IPS-18a (cell line): Measurements from ENCODE around the gene PRKG1.
"Not testable (repeated sequence)": the region's sequence is repeated elsewhere in the genome, so short reads cannot be mapped to it uniquely, and the experiment has no call there.

Experiments used
- H3K27ac ChIP-seq: one replicate; pipeline ENCODE4 v1.5.1; 2013; ENCODE audit warnings: low read length
- H3K27me3 ChIP-seq: one replicate; pipeline ENCODE4 v1.6.1; 2013; ENCODE audit warnings: mild to moderate bottlenecking, low read length; ENCODE audit not compliant: control insufficient read depth, insufficient read depth
- H3K36me3 ChIP-seq: one replicate; pipeline ENCODE4 v1.6.1; 2013; ENCODE audit warnings: low read depth, low read length; ENCODE audit not compliant: control insufficient read depth
- H3K4me1 ChIP-seq: one replicate; pipeline ENCODE4 v1.6.1; 2013; ENCODE audit warnings: low read depth, low read length; ENCODE audit not compliant: control insufficient read depth
- H3K4me3 ChIP-seq: one replicate; pipeline ENCODE4 v1.5.1; 2013; ENCODE audit warnings: low read length
- H3K9ac ChIP-seq: one replicate; pipeline ENCODE4 v1.6.1; 2013; ENCODE audit warnings: mild to moderate bottlenecking, low read length, moderate library complexity
- H3K9me3 ChIP-seq: one replicate; pipeline ENCODE4 v1.6.1; 2013; ENCODE audit warnings: low read depth, low read length; ENCODE audit not compliant: control insufficient read depth

PRKG1 gene

GRCh38 chr10:51266496-51266895, 192.2 kb downstream of the PRKG1 start:
- Histone ChIP-seq H3K9me3 (no peaks in the 10 kb centered on the region), H3K27ac (no peak overlapping the region), H3K27me3 (no peaks in the 10 kb centered on the region), H3K4me3 (no peak overlapping the region), H3K36me3 (no peaks in the 10 kb centered on the region), H3K9ac (no peak overlapping the region), H3K4me1 (peaks cover 72% of the 10 kb centered on the region)

DNA sequence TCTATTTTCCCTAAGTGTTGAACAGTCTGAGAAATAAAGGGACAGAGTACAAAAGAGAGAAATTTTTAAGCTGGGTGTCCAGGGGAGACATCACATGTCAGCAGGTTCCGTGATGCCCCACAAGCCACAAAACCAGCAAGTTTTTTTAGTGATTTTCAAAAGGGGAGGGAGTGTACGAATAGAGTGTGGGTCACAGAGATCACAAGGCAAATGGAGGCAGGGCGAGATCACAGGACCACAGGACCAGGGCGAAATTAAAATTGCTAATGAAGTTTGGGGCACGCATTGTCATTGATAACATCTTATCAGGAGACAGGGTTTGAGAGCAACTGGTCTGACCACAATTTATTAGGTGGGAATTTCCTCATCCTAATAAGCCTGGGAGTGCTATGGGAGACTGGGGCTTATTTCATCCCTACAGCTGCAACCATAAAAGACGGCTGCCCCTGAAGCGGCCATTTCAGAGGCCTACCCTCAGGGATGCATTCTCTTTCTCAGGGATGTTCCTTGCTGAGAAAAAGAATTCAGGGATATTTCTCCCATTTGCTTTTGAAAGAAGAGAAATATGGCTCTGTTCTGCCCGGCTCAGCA, 193.8 kb downstream of the PRKG1 start:
- H3K4me3 ChIP-seq: peak overlapping the region; percentile 27
- peak overlapping the region; percentile 33 for H3K27ac ChIP-seq
- peak overlapping the region; percentile 38 for H3K9ac ChIP-seq

DNA sequence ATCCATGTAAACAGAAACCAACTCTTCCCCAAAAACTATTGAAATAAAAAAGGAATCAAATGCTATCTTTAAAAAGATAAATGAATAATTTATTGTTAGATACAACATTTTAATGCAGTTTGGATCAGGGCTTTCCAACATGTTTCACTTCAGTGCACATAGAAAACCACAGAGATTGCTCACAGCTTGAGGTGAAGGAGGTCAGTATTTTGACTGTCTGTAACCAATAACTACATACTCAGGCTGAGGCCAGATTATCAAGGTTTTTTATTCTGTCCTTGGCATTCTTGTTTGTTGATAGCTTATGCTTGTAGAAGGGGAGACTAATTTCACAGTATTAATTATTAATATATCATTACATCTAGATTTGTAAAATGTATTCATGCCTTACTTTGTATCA, 195.5 kb downstream of the PRKG1 start:
- Histone ChIP-seq H3K27ac (no peak overlapping the region), H3K27me3 (no peaks in the 10 kb centered on the region), H3K9ac (no peak overlapping the region), H3K9me3 (no peaks in the 10 kb centered on the region), H3K36me3 (no peaks in the 10 kb centered on the region), H3K4me3 (no peak overlapping the region), H3K4me1 (peaks cover 47% of the 10 kb centered on the region)

More for the DNA sequence above, 193.8 kb downstream of the PRKG1 start:
- H3K27me3 ChIP-seq, H3K9me3 ChIP-seq, H3K36me3 ChIP-seq: not testable (repeated sequence)
- H3K4me1 ChIP-seq: peaks cover 63% of the 10 kb centered on the region

DNA sequence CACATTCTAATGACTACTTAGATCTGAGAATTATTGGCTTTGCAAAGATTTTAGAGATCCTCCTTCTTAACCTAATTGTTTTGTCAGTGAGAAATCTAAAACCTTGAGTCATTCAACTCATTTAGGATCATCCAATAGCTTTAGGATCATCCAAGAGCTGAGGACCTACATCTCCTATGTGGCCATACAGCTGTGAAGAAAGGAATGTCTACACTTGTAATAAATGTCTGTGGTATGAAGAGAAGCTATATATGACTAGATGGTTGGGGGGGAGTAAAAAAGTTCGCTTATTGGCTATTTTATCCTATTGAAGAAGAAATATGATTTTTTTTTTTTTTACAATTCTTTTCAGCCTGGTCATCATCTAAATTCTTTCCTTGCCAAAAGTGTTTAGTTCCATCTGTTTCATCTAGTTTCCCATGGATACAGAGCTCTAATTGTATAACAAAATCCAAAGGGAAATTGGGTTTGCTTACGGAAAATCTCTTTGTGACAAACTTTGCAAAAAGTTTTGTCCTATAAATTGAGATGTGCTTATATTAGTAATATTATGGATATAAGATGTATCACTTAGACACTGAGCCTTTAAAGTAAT, 196.7 kb downstream of the PRKG1 start:
- Histone ChIP-seq H3K9me3 (no peaks in the 10 kb centered on the region), H3K36me3 (no peaks in the 10 kb centered on the region)

GRCh38 chr10:51272099-51272498, 197.8 kb downstream of the PRKG1 start:
- not testable (repeated sequence) for H3K27me3 ChIP-seq, H3K9ac ChIP-seq, H3K36me3 ChIP-seq, H3K4me3 ChIP-seq, H3K27ac ChIP-seq, H3K9me3 ChIP-seq
- H3K4me1 ChIP-seq: peaks cover 32% of the 10 kb centered on the region

More for the DNA sequence above, 196.7 kb downstream of the PRKG1 start:
- no peak overlapping the region for H3K27ac ChIP-seq
- H3K27me3 ChIP-seq: no peaks in the 10 kb centered on the region
- no peak overlapping the region for H3K9ac ChIP-seq
- peaks cover 41% of the 10 kb centered on the region for H3K4me1 ChIP-seq
- no peak overlapping the region for H3K4me3 ChIP-seq

- H3K4me1 ChIP-seq: peaks cover 27% of the 10 kb centered on the region
- no peak overlapping the region for H3K9ac ChIP-seq
- H3K9me3 ChIP-seq: no peaks in the 10 kb centered on the region
- H3K36me3 ChIP-seq: no peaks in the 10 kb centered on the region
- no peak overlapping the region for H3K4me3 ChIP-seq
- no peak overlapping the region for H3K27ac ChIP-seq
- H3K27me3 ChIP-seq: no peaks in the 10 kb centered on the region
Measured at GRCh38 chr10:51272555-51272954, 198.3 kb downstream of the PRKG1 start.

- no peak overlapping the region for H3K27ac ChIP-seq
- H3K36me3 ChIP-seq: no peaks in the 10 kb centered on the region
- H3K27me3 ChIP-seq: no peaks in the 10 kb centered on the region
- no peak overlapping the region for H3K4me3 ChIP-seq
- H3K9me3 ChIP-seq: no peaks in the 10 kb centered on the region
- H3K4me1 ChIP-seq: peaks cover 22% of the 10 kb centered on the region
- H3K9ac ChIP-seq: no peak overlapping the region
Measured at GRCh38 chr10:51273574-51273973, 199.3 kb downstream of the PRKG1 start.

DNA sequence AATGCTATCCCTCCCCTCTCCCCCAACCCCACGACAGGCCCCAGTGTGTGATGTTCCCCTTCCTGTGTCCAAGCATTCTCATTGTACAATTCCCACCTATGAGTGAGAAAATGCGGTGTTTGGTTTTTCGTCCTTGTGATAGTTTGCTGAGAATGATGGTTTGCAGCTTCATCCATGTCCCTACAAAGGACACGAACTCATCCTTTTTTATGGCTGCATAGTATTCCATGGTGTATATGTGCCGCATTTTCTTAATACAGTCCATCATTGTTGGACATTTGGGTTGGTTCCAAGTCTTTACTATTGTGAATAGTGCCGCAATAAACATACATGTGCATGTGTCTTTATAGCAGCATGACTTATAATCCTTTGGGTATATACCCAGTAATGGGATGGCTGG, 201.8 kb downstream of the PRKG1 start:
- not testable (repeated sequence) for H3K4me1 ChIP-seq, H3K27me3 ChIP-seq, H3K36me3 ChIP-seq, H3K9me3 ChIP-seq, H3K4me3 ChIP-seq, H3K27ac ChIP-seq, H3K9ac ChIP-seq

DNA sequence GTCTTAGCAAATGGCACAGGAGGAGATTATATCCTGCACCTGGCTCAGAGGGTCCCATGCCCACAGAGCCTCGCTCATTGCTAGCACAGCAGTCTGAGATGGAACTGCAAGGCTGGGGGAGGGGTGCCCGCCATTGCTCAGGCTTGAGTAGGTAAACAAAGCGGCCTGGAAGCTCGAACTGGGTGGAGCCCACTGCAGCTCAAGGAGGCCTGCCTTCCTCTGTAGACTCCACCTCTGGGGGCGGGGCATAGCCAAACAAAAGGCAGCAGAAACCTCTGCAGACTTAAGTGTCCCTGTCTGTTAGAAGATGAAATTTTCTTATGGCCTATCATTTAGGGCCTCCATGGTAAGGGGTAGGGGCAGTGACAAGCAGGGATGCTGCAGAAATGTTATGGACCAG, 207.1 kb downstream of the PRKG1 start:
- not testable (repeated sequence) for H3K4me3 ChIP-seq, H3K9me3 ChIP-seq, H3K9ac ChIP-seq, H3K27ac ChIP-seq, H3K27me3 ChIP-seq, H3K36me3 ChIP-seq
- H3K4me1 ChIP-seq: peaks cover 19% of the 10 kb centered on the region

GRCh38 chr10:51285601-51286000, 211.3 kb downstream of the PRKG1 start:
- H3K9ac ChIP-seq: no peak overlapping the region
- H3K4me1 ChIP-seq: peaks cover 19% of the 10 kb centered on the region
- no peak overlapping the region for H3K27ac ChIP-seq
- H3K27me3 ChIP-seq: no peaks in the 10 kb centered on the region
- no peaks in the 10 kb centered on the region for H3K36me3 ChIP-seq
- H3K9me3 ChIP-seq: no peaks in the 10 kb centered on the region
- H3K4me3 ChIP-seq: no peak overlapping the region

- Histone ChIP-seq H3K9ac (no peak overlapping the region), H3K36me3 (no peaks in the 10 kb centered on the region), H3K27ac (no peak overlapping the region), H3K9me3 (no peaks in the 10 kb centered on the region), H3K27me3 (no peaks in the 10 kb centered on the region), H3K4me3 (no peak overlapping the region), H3K4me1 (peaks cover 2% of the 10 kb centered on the region)
Measured at GRCh38 chr10:51288511-51288910, 214.2 kb downstream of the PRKG1 start.

DNA sequence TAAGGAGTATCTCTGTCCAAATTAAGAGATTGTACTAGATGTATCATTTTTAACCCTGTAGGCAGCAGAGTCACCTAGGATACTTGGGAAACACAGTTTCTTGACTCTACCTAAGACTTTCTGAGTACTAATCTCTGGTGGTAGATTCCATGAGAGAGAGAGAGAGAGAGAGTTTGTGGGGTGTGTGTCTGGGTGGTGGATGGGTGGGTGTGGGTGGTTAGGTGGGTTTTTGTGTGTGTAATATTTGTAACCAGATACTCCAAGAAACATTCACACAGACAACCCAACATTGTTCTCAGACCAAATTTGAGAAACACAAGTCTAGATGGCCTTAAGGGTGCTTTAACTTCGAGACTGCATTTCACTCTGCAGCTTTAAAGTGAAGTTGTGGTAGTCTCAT, 215.2 kb downstream of the PRKG1 start:
- no peaks in the 10 kb centered on the region for H3K9me3 ChIP-seq
- no peaks in the 10 kb centered on the region for H3K36me3 ChIP-seq
- H3K27ac ChIP-seq: no peak overlapping the region
- no peak overlapping the region for H3K9ac ChIP-seq
- no peak overlapping the region for H3K4me3 ChIP-seq
- no peaks in the 10 kb centered on the region for H3K4me1 ChIP-seq
- no peaks in the 10 kb centered on the region for H3K27me3 ChIP-seq
